Smooth muscle cell of the pulmonary artery (primary cell): ENCODE results near the gene UBL3. TPM values are rescaled to one million over a fixed set of nuclear protein-coding genes. Genes with fewer than 3 reads are reported as not detected.

Experiments used
- total RNA-seq: library from RNA; depleted of rRNA; stranded (reverse); fragments of >200 nt; gene quantifications from 2 replicates; pipeline ENCODE4 v1.2.3, GENCODE V29; 2014

UBL3 gene, protein sequence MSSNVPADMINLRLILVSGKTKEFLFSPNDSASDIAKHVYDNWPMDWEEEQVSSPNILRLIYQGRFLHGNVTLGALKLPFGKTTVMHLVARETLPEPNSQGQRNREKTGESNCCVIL
- 13.3 and 16.6 TPM in 2 replicates for total RNA-seq

GRCh38 chr13:29850213-29850898, at the start of gene UBL3:
UBL3 (minus strand) TSS chr13:29850617; CDS start chr13:29849538, 1,079 bp downstream.

